Aorta (tissue), 5 donors: ENCODE data around the gene SFXN4. TPM values are rescaled to one million over a fixed set of nuclear protein-coding genes. Genes with fewer than 3 reads are reported as not detected.

Experiments used
- ATAC-seq: fragments of 200-7000 bp; cut with Tn5 transposase; one replicate; pipeline ENCODE4 v1.9.1; 2022; ENCODE audit warnings: moderate library complexity; ENCODE audit not compliant: low FRiP score
- DNase-seq, 2 donors: peaks; one replicate each; pipeline ENCODE4 v3.0.0-alpha.2; 2020
- H3K27ac ChIP-seq, 2 donors: one replicate each; pipeline ENCODE4 v1.5.1; 2013; ENCODE audit warnings: low read length in 2 of 2, mild to moderate bottlenecking in 2 of 2, moderate library complexity in 2 of 2, control low read depth in 1 of 2, inconsistent platforms in 1 of 2, low read depth in 1 of 2
- H3K27me3 ChIP-seq, 2 donors: one replicate each; pipeline ENCODE4 v1.6.1; 2013; ENCODE audit warnings: control low read depth in 1 of 2, low read length in 1 of 2, mild to moderate bottlenecking in 1 of 2, moderate library complexity in 1 of 2; ENCODE audit not compliant: insufficient read depth in 2 of 2, control insufficient read depth in 1 of 2
- H3K36me3 ChIP-seq, 2 donors: one replicate each; pipeline ENCODE4 v1.6.1; 2013; ENCODE audit warnings: control low read depth in 1 of 2, low read length in 1 of 2, mild to moderate bottlenecking in 1 of 2; ENCODE audit not compliant: insufficient read depth in 2 of 2, control insufficient read depth in 1 of 2
- H3K4me1 ChIP-seq, 2 donors: one replicate each; pipeline ENCODE4 v1.6.1; 2013; ENCODE audit warnings: low read length in 2 of 2, control low read depth in 1 of 2, mild to moderate bottlenecking in 1 of 2, moderate library complexity in 1 of 2; ENCODE audit not compliant: insufficient read depth in 2 of 2, control insufficient read depth in 1 of 2
- H3K4me3 ChIP-seq, 2 donors: one replicate each; pipeline ENCODE4 v1.5.1; 2013; ENCODE audit warnings: low read length in 2 of 2, control low read depth in 1 of 2, mild to moderate bottlenecking in 1 of 2
- H3K9me3 ChIP-seq: one replicate; pipeline ENCODE4 v1.6.1; 2013; ENCODE audit warnings: mild to moderate bottlenecking, low read length; ENCODE audit not compliant: control insufficient read depth
- WGBS, 2 donors: extraction: QIAGEN DNeasy Blood & Tissue Kit; methylation state at CpG; one replicate each; pipeline ENCODE4 v1.1.7; 2013; 5-methylcytosine and 5-hydroxymethylcytosine counted together
- intact Hi-C, 2 donors: fragments of 100-400 bp; cut with DNase I; formaldehyde crosslinking; loops; one replicate each; pipeline versions ENCODE4 v1.14.2 to v1.15.0; 2022
- polyA plus RNA-seq, 2 donors: library from polyadenylated mRNA; stranded (reverse); fragments of 200-250 nt; gene quantifications; one replicate each; pipeline ENCODE4 v1.2.3, GENCODE V29; 2013
- total RNA-seq, 2 donors: library from RNA; stranded (reverse); fragmentation: NEBNext Ultra II Directional; extraction: Animal tissue kit (Norgen Biotek cat#: 25700); gene quantifications; one replicate each; pipeline ENCODE4 v1.2.1, GENCODE V29; 2021
- donor health status: healthy with polysubstance abuse.
- donor health status: Bipolar disorder and iron deficiency.
- donor health status: DM: no; HTN: no; CAD: no.
- donor health status: DM: no; HTN: no; CAD: no.
- donor health status: DM: yes; HTN: yes; CAD: no.

The SFXN4 gene
- total and polyA plus RNA-seq, 4 donors = 11.6 to 49.8 (median 17.0) TPM

GRCh38 chr10:119178372-119179119 is 13.0 kb upstream of the SFXN4 start, which contains the start of gene PRDX3:
PRDX3 (minus strand) TSS chr10:119178812; CDS start chr10:119178790, 22 bp downstream.
- peak within 1 kb of the TSS; percentile 36 to 46 for H3K4me3 ChIP-seq
- WGBS, 2 donors = 0% methylated on average over 41 to 45 of the region's 45 CpGs
- no peaks in the 10 kb centered on the region for H3K27me3 ChIP-seq
- H3K9me3 ChIP-seq = no peaks in the 10 kb centered on the region
- H3K4me1 ChIP-seq = no peaks in the 10 kb centered on the region
- intact Hi-C loops = no loop called here
- no peaks in the 10 kb centered on the region for H3K36me3 ChIP-seq
- DNase-seq (peak; percentile 96 to 98), ATAC-seq (peak; percentile 99)
- H3K27ac ChIP-seq = peak within 1 kb of the TSS; percentile 82 to 84

- WGBS, 2 donors = 21% methylated on average over 21 of the region's 21 CpGs
- H3K4me1 ChIP-seq = no peaks in the 10 kb centered on the region
- ATAC-seq = peak; percentile 16
These were observed 12.3 kb upstream of the SFXN4 start for GRCh38 chr10:119177708-119178371.

GRCh38 chr10:119176166-119176565 is 10.7 kb upstream of the SFXN4 start:
- DNase-seq (peak in 1 of 2 donors; percentile 8), ATAC-seq (no peak)
- intact Hi-C loops = no loop called here
- Histone ChIP-seq H3K4me1 (no peaks in the 10 kb centered on the region), H3K27ac (no peak overlapping the region), H3K9me3 (no peaks in the 10 kb centered on the region), H3K4me3 (no peak overlapping the region), H3K36me3 (peaks cover 0 to 3% of the 10 kb centered on the region in 2 donors), H3K27me3 (no peaks in the 10 kb centered on the region)
- WGBS, 2 donors = 93 to 94% methylated on average over 6 of the region's 6 CpGs

More at GRCh38 chr10:119177708-119178371, 12.3 kb upstream of the SFXN4 start:
- intact Hi-C loops = no loop called here
- Histone ChIP-seq H3K27me3 (no peaks in the 10 kb centered on the region), H3K4me3 (peak overlapping the region; percentile 36 to 46), H3K36me3 (no peaks in the 10 kb centered on the region), H3K27ac (peak overlapping the region in 1 of 2 donors; percentile 82), H3K9me3 (no peaks in the 10 kb centered on the region)
- no peak for DNase-seq

- no peaks in the 10 kb centered on the region for H3K9me3 ChIP-seq
- DNase-seq (no peak), ATAC-seq (no peak)
- H3K27me3 ChIP-seq = no peaks in the 10 kb centered on the region
- H3K4me1 ChIP-seq = no peaks in the 10 kb centered on the region
- peaks cover 0 to 5% of the 10 kb centered on the region in 2 donors for H3K36me3 ChIP-seq
- intact Hi-C loops = no loop called here
- 87 to 91% methylated on average over 2 of the region's 2 CpGs for WGBS, 2 donors
- H3K4me3 ChIP-seq = no peak overlapping the region
- no peak overlapping the region for H3K27ac ChIP-seq
These were observed 8.6 kb upstream of the SFXN4 start for GRCh38 chr10:119174109-119174508.

- H3K36me3 ChIP-seq = peaks cover 3 to 5% of the 10 kb centered on the region in 2 donors
- H3K4me3 ChIP-seq = no peak overlapping the region
- no peak overlapping the region for H3K27ac ChIP-seq
- no peaks in the 10 kb centered on the region for H3K4me1 ChIP-seq
- intact Hi-C loops = no loop called here
- DNase-seq (no peak), ATAC-seq (no peak)
- no peaks in the 10 kb centered on the region for H3K9me3 ChIP-seq
- 82 to 85% methylated on average over 8 of the region's 8 CpGs for WGBS, 2 donors
- H3K27me3 ChIP-seq = no peaks in the 10 kb centered on the region
These were observed 1.5 kb upstream of the SFXN4 start for GRCh38 chr10:119167041-119167440.

GRCh38 chr10:119166564-119166963 is 1.1 kb upstream of the SFXN4 start:
- Histone ChIP-seq H3K4me3 (no peak overlapping the region), H3K9me3 (no peaks in the 10 kb centered on the region), H3K27me3 (no peaks in the 10 kb centered on the region), H3K27ac (no peak overlapping the region), H3K36me3 (peaks cover 3% of the 10 kb centered on the region in 2 donors), H3K4me1 (no peaks in the 10 kb centered on the region)
- 76 to 80% methylated on average over 8 of the region's 8 CpGs for WGBS, 2 donors
- DNase-seq = peak in 1 of 2 donors; percentile 62
- ATAC-seq = no peak
- intact Hi-C loops = no loop called here

- DNase-seq = peak in 1 of 2 donors; percentile 57
- H3K9me3 ChIP-seq = no peaks in the 10 kb centered on the region
- no peaks in the 10 kb centered on the region for H3K4me1 ChIP-seq
- peak; percentile 33 for ATAC-seq
- H3K4me3 ChIP-seq = peak overlapping the region; percentile 43 to 75
- peak overlapping the region in 1 of 2 donors; percentile 84 for H3K27ac ChIP-seq
- WGBS, 2 donors = 73% methylated on average over 7 of the region's 7 CpGs
- peaks cover 2 to 3% of the 10 kb centered on the region in 2 donors for H3K36me3 ChIP-seq
- intact Hi-C loops = no loop called here
- no peaks in the 10 kb centered on the region for H3K27me3 ChIP-seq
These were observed 595 bp upstream of the SFXN4 start for GRCh38 chr10:119166118-119166500.

- no peak overlapping the region for H3K27ac ChIP-seq
- no peak for ATAC-seq
- no peaks in the 10 kb centered on the region for H3K36me3 ChIP-seq
- intact Hi-C loops = no loop called here
- WGBS, 2 donors = 93% methylated on average over 5 of the region's 5 CpGs
- H3K4me1 ChIP-seq = no peaks in the 10 kb centered on the region
- H3K4me3 ChIP-seq = no peak overlapping the region
- H3K27me3 ChIP-seq = no peaks in the 10 kb centered on the region
- H3K9me3 ChIP-seq = no peaks in the 10 kb centered on the region
- no peak for DNase-seq
These were observed 2.9 kb downstream of the SFXN4 start for GRCh38 chr10:119162452-119163092.
